BJ (cell line): ENCODE measurements around the gene HS3ST3A1. TPM values are rescaled to one million over a fixed set of nuclear protein-coding genes. Genes with fewer than 3 reads are reported as not detected.

Experiments
- CTCF ChIA-PET: fragments of 350-600 bp; formaldehyde crosslinking; extraction: SDS; loops from one replicate; lab custom pipeline; 2021; ENCODE audit warnings: antibody characterized with exemption, inconsistent platforms; lab: Yijun Ruan, JAX
- POLR2A ChIA-PET: fragments of 300-600 bp; sonication (Branson Sonifier 250); formaldehyde crosslinking; extraction: SDS; loops from one replicate; lab custom pipeline; 2021; ENCODE audit warnings: antibody characterized with exemption; lab: Charles Lee
- DNase-seq: peaks from one replicate; pipeline ENCODE4 v3.0.0-alpha.2; 2011; ENCODE audit warnings: low read depth
- H3K27me3 ChIP-seq: 2 replicates; pipeline ENCODE4 v1.6.0; 2011; ENCODE audit warnings: low read length; ENCODE audit not compliant: control insufficient read depth, insufficient read depth
- H3K36me3 ChIP-seq: 2 replicates; pipeline ENCODE4 v1.5.1; 2011; ENCODE audit warnings: low read length; ENCODE audit not compliant: control insufficient read depth, insufficient read depth
- H3K4me3 ChIP-seq: 2 replicates; pipeline ENCODE4 v1.5.1; 2011; ENCODE audit warnings: low read depth, mild to moderate bottlenecking, control low read depth, low read length
- CTCF ChIP-seq: IDR thresholded peaks from 2 replicates; pipeline ENCODE4 v1.5.1; 2011; ENCODE audit warnings: low read depth, mild to moderate bottlenecking, control low read depth, inconsistent platforms, low read length, moderate library complexity; ENCODE audit not compliant: insufficient read depth
- polyA plus RNA-seq: library from polyadenylated mRNA; depleted of rRNA; stranded (reverse); fragments of >200 nt; gene quantifications from 2 replicates; pipeline ENCODE4 v1.2.3, GENCODE V29; 2011

HS3ST3A1 gene
- polyA plus RNA-seq, 1 experiment = 7.5 TPM

GRCh38 chr17:13484020-13484419, 117.7 kb downstream of the HS3ST3A1 start:
- CTCF ChIA-PET = no interaction called here
- DNase-seq = no peak
- POLR2A ChIA-PET = no interaction called here

GRCh38 chr17:13480877-13481276, 120.9 kb downstream of the HS3ST3A1 start:
- H3K27me3 ChIP-seq = no peaks in the 10 kb centered on the region
- CTCF ChIA-PET = interaction anchor here (1.1 kb wide), 1 partner anchor 144 kb away, joined by 3 read pairs; no protein-coding TSS in a partner anchor
- no peaks in the 10 kb centered on the region for H3K36me3 ChIP-seq
- no peak for DNase-seq
- no peak for TF ChIP-seq CTCF
- POLR2A ChIA-PET = no interaction called here
- H3K4me3 ChIP-seq = no peak overlapping the region

More at GRCh38 chr17:13484020-13484419, 117.7 kb downstream of the HS3ST3A1 start:
- TF ChIP-seq CTCF = no peak
- Histone ChIP-seq H3K27me3 (no peaks in the 10 kb centered on the region), H3K36me3 (no peaks in the 10 kb centered on the region), H3K4me3 (no peak overlapping the region)

GRCh38 chr17:13478326-13478830, 123.4 kb downstream of the HS3ST3A1 start:
- Histone ChIP-seq H3K27me3 (no peaks in the 10 kb centered on the region), H3K4me3 (no peak overlapping the region), H3K36me3 (no peaks in the 10 kb centered on the region)
- ChIA-PET POLR2A (no interaction called here), CTCF (no interaction called here)
- peak; percentile 84 for DNase-seq
- no peak for TF ChIP-seq CTCF

- no peak for DNase-seq
- Histone ChIP-seq H3K27me3 (no peaks in the 10 kb centered on the region), H3K4me3 (no peak overlapping the region), H3K36me3 (no peaks in the 10 kb centered on the region)
- POLR2A ChIA-PET = no interaction called here
- CTCF ChIA-PET = no interaction called here
- no peak for TF ChIP-seq CTCF
Observed at GRCh38 chr17:13477180-13477611, 124.5 kb downstream of the HS3ST3A1 start.

- Histone ChIP-seq H3K36me3 (no peaks in the 10 kb centered on the region), H3K4me3 (no peak overlapping the region), H3K27me3 (no peaks in the 10 kb centered on the region)
- ChIA-PET CTCF (interaction anchor here (1.5 kb wide), 1 partner anchor 14 kb away, joined by 3 read pairs; no protein-coding TSS in a partner anchor), POLR2A (no interaction called here)
- TF ChIP-seq CTCF = no peak
- no peak for DNase-seq
Observed at GRCh38 chr17:13476720-13477119, 125.0 kb downstream of the HS3ST3A1 start.
